HS-27A (cell line): ENCODE measurements around the gene CAMKK1.
"Not testable (repeated sequence)": the region's sequence is repeated elsewhere in the genome, so short reads cannot be mapped to it uniquely, and the experiment has no call there.

ENCODE experiments used
- DNase-seq: peaks from one replicate; pipeline ENCODE4 v3.0.0-alpha.2; 2012; ENCODE audit warnings: low read depth, missing footprints

The CAMKK1 gene

GRCh38 chr17:3845621-3846436 is 47.0 kb downstream of the CAMKK1 start, which contains the start of gene NCBP3:
NCBP3 (minus strand) TSS chr17:3846246; CDS start chr17:3846223, 23 bp downstream.
- no peak for DNase-seq

GRCh38 chr17:3845291-3845620 is 47.6 kb downstream of the CAMKK1 start:
- no peak for DNase-seq

GRCh38 chr17:3844556-3844955 is 48.3 kb downstream of the CAMKK1 start:
- DNase-seq, result not testable (repeated sequence)

- no peak for DNase-seq
Measured at GRCh38 chr17:3843935-3844516, 48.8 kb downstream of the CAMKK1 start.

GRCh38 chr17:3838206-3838605 is 54.6 kb downstream of the CAMKK1 start:
- DNase-seq, result no peak

GRCh38 chr17:3836551-3836950 is 56.3 kb downstream of the CAMKK1 start:
- DNase-seq, result no peak

- no peak for DNase-seq
Measured at GRCh38 chr17:3835410-3836229, 57.2 kb downstream of the CAMKK1 start.

GRCh38 chr17:3834811-3835210 is 58.0 kb downstream of the CAMKK1 start:
- no peak for DNase-seq

- DNase-seq, result no peak
Measured at GRCh38 chr17:3828852-3829232, 64.0 kb downstream of the CAMKK1 start.

GRCh38 chr17:3828151-3828851 is 64.6 kb downstream of the CAMKK1 start:
- no peak for DNase-seq

GRCh38 chr17:3827124-3827773 is 65.6 kb downstream of the CAMKK1 start:
- no peak for DNase-seq

- no peak for DNase-seq
Measured at GRCh38 chr17:3826191-3826590, 66.7 kb downstream of the CAMKK1 start.

GRCh38 chr17:3821101-3821500 is 71.8 kb downstream of the CAMKK1 start:
- no peak for DNase-seq

GRCh38 chr17:3818786-3819185 is 74.1 kb downstream of the CAMKK1 start:
- DNase-seq, result no peak

- no peak for DNase-seq
Measured at GRCh38 chr17:3817851-3818605, 74.8 kb downstream of the CAMKK1 start.

GRCh38 chr17:3815925-3816324 is 76.9 kb downstream of the CAMKK1 start:
- no peak for DNase-seq

- no peak for DNase-seq
Measured at GRCh38 chr17:3815122-3815521, 77.7 kb downstream of the CAMKK1 start.

- DNase-seq, result no peak
Measured at GRCh38 chr17:3814361-3814760, 78.5 kb downstream of the CAMKK1 start.

- DNase-seq, result no peak
Measured at GRCh38 chr17:3813171-3813570, 79.7 kb downstream of the CAMKK1 start.

- no peak for DNase-seq
Measured at GRCh38 chr17:3812771-3813170, 80.1 kb downstream of the CAMKK1 start.

GRCh38 chr17:3812284-3812683 is 80.6 kb downstream of the CAMKK1 start:
- no peak for DNase-seq
